Right lung (tissue), 5 donors: ENCODE measurements around the gene KIF1B. TPM values are rescaled to one million over a fixed set of nuclear protein-coding genes. Genes with fewer than 3 reads are reported as not detected.
"Not testable (repeated sequence)": the region's sequence is repeated elsewhere in the genome, so short reads cannot be mapped to it uniquely, and the experiment has no call there.

Experiments
- DNase-seq, 2 donors: peaks; one replicate each; pipeline ENCODE4 v3.0.0-alpha.2; 2013
- polyA plus RNA-seq, 5 donors: library from polyadenylated mRNA; unstranded; fragments of 120-200 nt; gene quantifications; one replicate each; pipeline versions ENCODE4 v1.2.1 to v1.2.3, GENCODE V29; 2013; ENCODE audit warnings: inconsistent platforms in 1 of 5, low replicate concordance in 1 of 5; ENCODE audit not compliant: insufficient read length in 5 of 5, insufficient read depth in 1 of 5

KIF1B gene
- polyA plus RNA-seq, 5 donors: 27.9 to 37.9 (median 35.2) TPM

GRCh38 chr1:10426535-10426848 is 216.1 kb downstream of the KIF1B start:
- not testable (repeated sequence) for DNase-seq

- DNase-seq: no peak
Observed at GRCh38 chr1:10428984-10429383, 218.6 kb downstream of the KIF1B start.

GRCh38 chr1:10429868-10430215 is 219.5 kb downstream of the KIF1B start:
- no peak for DNase-seq

GRCh38 chr1:10430216-10431069 is 220.1 kb downstream of the KIF1B start, which contains the start of gene CENPS:
Gene CENPS, plus strand, starts transcription at chr1:10430433. Its CDS starts 85 bp downstream, at chr1:10430518.
- DNase-seq: peak; percentile 93 to 96

Other genes with a start within 250 kb of the KIF1B start
- 1 to 10 TPM in 3 of 5 donors, under 1 TPM in 2; 0.90 to 1.7 (median 1.1) TPM for gene RBP7, start 213.3 kb upstream of the KIF1B start, polyA plus RNA-seq
- gene UBE4B, start 177.6 kb upstream of the KIF1B start, polyA plus RNA-seq: 10 to 100 TPM; 43.8 to 52.9 (median 45.9) TPM
- 100 to 1,000 TPM; 134 to 178 (median 152) TPM for gene PGD, start 188.5 kb downstream of the KIF1B start, polyA plus RNA-seq
- 10 to 100 TPM; 18.5 to 26.7 (median 21.0) TPM for gene CENPS, start 219.9 kb downstream of the KIF1B start, polyA plus RNA-seq
- 1 to 10 TPM; 1.4 to 2.0 (median 1.8) TPM for gene CORT, start 239.5 kb downstream of the KIF1B start, polyA plus RNA-seq